Tibial artery (tissue), 4 donors: ENCODE results near the gene RNF146.

Source experiments
- DNase-seq, 2 donors: peaks; one replicate each; pipeline ENCODE4 v3.0.0-alpha.2; 2019
- H3K27ac ChIP-seq, 2 donors: fragments of 200-600 bp; sonication (generic) in 1 of 2; 1 replicate in 1 of 2; 2 replicates in 1 of 2; pipeline ENCODE4 v1.5.1; 2018 to 2019; ENCODE audit warnings: mild to moderate bottlenecking in 1 of 2
- H3K27me3 ChIP-seq, 2 donors: fragments of 200-600 bp; sonication (generic) in 1 of 2; one replicate each; pipeline versions ENCODE4 v1.5.1 to v1.6.0; 2016 to 2019
- H3K36me3 ChIP-seq, 3 donors: fragments of 200-600 bp; sonication (generic) in 2 of 3; one replicate each; pipeline ENCODE4 v1.5.1; 2016 to 2019; ENCODE audit warnings: mild to moderate bottlenecking in 2 of 3
- H3K4me1 ChIP-seq, 4 donors: fragments of 200-600 bp; sonication (generic) in 2 of 4; 1 replicate in 3 of 4; 2 replicates in 1 of 4; pipeline ENCODE4 v1.5.1; 2016 to 2019
- H3K4me3 ChIP-seq, 2 donors: fragments of 200-600 bp; sonication (generic) in 1 of 2; 1 replicate in 1 of 2; 2 replicates in 1 of 2; pipeline ENCODE4 v1.5.1; 2018 to 2019; ENCODE audit warnings: mild to moderate bottlenecking in 2 of 2
- H3K9me3 ChIP-seq, 3 donors: fragments of 200-600 bp; sonication (generic) in 1 of 3; one replicate each; pipeline ENCODE4 v1.5.1; 2016 to 2019
- intact Hi-C: fragments of 100-400 bp; cut with DNase I; formaldehyde crosslinking; loops from one replicate; pipeline ENCODE4 v1.15.0; 2023; ENCODE audit warnings: low total_unique reads
- TF ChIP-seq, protein P1 (sequence below), 2 experiments: fragments of 200-600 bp in 1 of 2; fragments of 450-650 bp in 1 of 2; IDR thresholded peaks; one replicate each; pipeline ENCODE4 v1.5.1; 2017 to 2019; ENCODE audit warnings: antibody characterized with exemption in 2 of 2, mild to moderate bottlenecking in 1 of 2, moderate library complexity in 1 of 2

RNF146 gene

DNA sequence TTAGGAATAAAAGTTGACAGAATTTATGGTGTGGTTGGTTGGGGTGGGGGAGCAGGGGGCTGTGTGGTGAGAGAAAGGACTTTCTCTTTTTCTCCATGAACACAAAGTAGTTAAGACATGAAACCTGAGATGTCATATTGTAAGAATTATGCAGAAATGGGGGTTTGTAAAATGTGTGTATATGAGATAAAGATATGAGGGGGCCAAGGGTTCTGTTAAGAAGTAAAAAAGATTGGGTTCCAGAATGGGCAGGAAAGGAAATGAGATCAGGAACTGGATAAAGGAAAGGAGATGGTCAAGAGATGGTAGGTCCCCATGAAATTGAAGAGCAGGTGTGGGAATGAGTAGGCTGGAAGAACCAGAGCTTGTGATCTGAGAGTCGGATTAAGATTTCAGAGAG lies 9.7 kb downstream of the RNF146 start:
- H3K27ac ChIP-seq: no peak overlapping the region
- DNase-seq: no peak
- intact Hi-C loops: no loop called here

DNA sequence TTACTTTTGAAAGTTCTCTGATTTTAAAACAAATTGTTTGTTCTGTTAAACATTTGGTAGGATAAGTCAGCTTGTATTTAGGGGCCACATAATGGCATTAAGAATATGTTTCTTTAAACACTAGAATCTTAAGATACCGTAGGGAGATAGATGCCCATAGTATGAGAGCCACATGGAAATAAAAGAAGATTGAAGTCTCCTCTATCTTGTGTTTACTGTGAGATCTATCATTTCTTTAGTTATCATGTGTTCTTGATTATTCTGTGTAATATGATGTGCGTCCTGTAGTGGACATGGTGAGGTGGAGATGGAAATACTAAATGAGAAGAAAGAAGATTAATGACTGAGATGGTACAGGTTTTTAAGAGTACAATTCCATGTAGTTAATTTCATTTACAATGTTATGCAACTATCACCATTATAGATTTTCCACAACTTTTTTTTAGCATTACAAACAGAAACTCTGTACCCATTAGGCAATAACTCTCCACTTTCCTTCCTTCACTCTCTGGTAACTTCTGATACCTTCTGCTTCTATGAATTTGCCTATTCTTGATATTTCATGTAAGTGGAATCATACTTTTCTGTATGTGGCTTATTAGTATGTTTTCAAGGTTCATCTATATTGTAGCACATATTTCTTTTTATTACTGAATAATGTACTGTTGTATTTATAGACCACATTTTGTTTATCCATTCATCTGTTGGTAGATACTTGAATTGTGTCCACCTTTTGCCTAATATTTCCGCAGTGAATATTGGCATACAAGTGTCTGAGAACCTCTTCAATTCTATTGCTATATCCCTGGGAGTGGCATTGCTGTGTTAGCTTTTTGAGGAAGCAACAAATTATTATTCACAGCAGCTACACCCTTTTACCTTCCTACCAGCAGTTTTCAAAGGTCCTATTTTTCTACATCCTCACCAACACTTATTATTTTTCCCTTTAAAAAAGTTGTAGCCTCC lies 11.5 kb downstream of the RNF146 start:
- no peaks in the 10 kb centered on the region for H3K9me3 ChIP-seq
- no peak for DNase-seq
- TF ChIP-seq, protein P1, sequence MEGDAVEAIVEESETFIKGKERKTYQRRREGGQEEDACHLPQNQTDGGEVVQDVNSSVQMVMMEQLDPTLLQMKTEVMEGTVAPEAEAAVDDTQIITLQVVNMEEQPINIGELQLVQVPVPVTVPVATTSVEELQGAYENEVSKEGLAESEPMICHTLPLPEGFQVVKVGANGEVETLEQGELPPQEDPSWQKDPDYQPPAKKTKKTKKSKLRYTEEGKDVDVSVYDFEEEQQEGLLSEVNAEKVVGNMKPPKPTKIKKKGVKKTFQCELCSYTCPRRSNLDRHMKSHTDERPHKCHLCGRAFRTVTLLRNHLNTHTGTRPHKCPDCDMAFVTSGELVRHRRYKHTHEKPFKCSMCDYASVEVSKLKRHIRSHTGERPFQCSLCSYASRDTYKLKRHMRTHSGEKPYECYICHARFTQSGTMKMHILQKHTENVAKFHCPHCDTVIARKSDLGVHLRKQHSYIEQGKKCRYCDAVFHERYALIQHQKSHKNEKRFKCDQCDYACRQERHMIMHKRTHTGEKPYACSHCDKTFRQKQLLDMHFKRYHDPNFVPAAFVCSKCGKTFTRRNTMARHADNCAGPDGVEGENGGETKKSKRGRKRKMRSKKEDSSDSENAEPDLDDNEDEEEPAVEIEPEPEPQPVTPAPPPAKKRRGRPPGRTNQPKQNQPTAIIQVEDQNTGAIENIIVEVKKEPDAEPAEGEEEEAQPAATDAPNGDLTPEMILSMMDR (IDR thresholded peaks at IDR 0.05): no peak
- no peak overlapping the region for H3K27ac ChIP-seq
- no peaks in the 10 kb centered on the region for H3K27me3 ChIP-seq
- H3K4me3 ChIP-seq: no peak overlapping the region
- H3K36me3 ChIP-seq: peaks cover 15 to 29% (median 20%) of the 10 kb centered on the region in 3 donors
- H3K4me1 ChIP-seq: peaks cover 0 to 49% (median 14%) of the 10 kb centered on the region in 4 donors
- intact Hi-C loops: no loop called here

More for the DNA sequence above, 9.7 kb downstream of the RNF146 start:
- peaks cover 0 to 67% (median 19%) of the 10 kb centered on the region in 4 donors for H3K4me1 ChIP-seq
- TF ChIP-seq, protein P1 (IDR thresholded peaks at IDR 0.05): no peak
- no peaks in the 10 kb centered on the region for H3K9me3 ChIP-seq
- H3K36me3 ChIP-seq: peaks cover 0 to 11% (median 2%) of the 10 kb centered on the region in 3 donors
- no peaks in the 10 kb centered on the region for H3K27me3 ChIP-seq
- H3K4me3 ChIP-seq: no peak overlapping the region

DNA sequence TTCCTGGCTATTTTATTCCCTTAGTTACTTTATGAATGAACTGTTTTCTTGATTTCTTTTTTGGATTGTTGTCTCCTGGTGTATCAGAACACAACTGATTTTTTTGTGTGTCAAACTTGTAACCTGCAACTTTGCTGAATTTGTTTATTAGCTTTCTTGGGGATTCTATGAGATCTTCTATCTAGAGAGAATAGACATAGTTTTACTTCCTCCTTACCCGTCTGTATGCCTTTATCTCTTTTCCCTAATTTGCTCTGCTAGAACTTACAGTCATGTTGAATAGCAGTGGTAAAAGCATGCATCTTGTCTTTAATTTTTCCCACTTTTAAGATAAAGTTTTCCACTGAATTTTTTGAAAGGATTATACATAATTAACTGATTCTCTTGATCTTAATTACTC lies 13.2 kb downstream of the RNF146 start:
- Histone ChIP-seq H3K36me3 (peaks cover 18 to 36% (median 25%) of the 10 kb centered on the region in 3 donors), H3K4me1 (peaks cover 0 to 35% (median 14%) of the 10 kb centered on the region in 4 donors), H3K9me3 (no peaks in the 10 kb centered on the region), H3K27ac (no peak overlapping the region), H3K27me3 (no peaks in the 10 kb centered on the region), H3K4me3 (no peak overlapping the region)
- intact Hi-C loops: no loop called here
- TF ChIP-seq, protein P1 (IDR thresholded peaks at IDR 0.05): no peak
- DNase-seq: no peak

DNA sequence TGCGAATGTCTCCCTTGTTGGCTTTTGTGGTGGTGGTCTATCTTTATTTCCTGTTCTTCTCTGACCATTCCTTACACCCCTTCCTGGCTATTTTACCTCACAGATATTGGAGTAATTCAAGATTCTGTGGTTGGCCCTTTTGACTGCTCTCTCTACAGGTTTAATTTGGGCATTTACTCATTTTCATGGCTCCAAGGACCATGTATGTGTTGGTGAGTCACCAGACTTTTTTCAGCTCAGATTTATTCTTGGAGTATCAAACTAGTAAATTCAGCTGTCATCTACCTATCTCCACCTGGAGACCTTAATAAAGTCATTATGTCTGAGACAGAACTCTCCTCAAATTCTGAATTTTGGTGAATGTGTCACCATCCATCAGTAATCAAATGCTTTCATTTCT lies 15.5 kb downstream of the RNF146 start:
- Histone ChIP-seq H3K27me3 (no peaks in the 10 kb centered on the region), H3K4me1 (peaks cover 0 to 11% (median 3%) of the 10 kb centered on the region in 4 donors), H3K36me3 (peaks cover 30 to 55% (median 41%) of the 10 kb centered on the region in 3 donors), H3K4me3 (no peak overlapping the region), H3K9me3 (no peaks in the 10 kb centered on the region), H3K27ac (no peak overlapping the region)
- intact Hi-C loops: no loop called here
- DNase-seq: no peak
- TF ChIP-seq, protein P1 (IDR thresholded peaks at IDR 0.05): no peak

DNA sequence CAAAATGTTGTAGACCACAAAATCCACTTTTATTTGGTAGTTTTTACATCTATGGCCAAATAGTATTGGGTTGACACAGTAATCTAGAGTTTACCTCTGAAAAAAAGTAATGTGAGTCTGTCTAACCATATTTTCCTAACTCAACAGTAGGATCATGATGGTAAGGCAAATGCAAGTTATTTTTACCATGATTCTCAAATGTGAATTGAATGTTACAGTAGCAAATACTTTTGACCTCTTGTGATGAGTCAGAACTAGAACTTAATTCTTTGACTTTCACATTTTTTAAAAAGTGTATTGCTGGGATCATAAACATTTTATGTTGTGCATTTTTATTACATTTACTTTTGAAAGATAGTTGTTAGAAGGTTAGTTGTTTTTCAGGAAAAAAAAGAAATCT lies 22.0 kb downstream of the RNF146 start:
- TF ChIP-seq, protein P1 (IDR thresholded peaks at IDR 0.05): no peak
- Histone ChIP-seq H3K4me3 (no peak overlapping the region), H3K27ac (no peak overlapping the region), H3K27me3 (no peaks in the 10 kb centered on the region), H3K9me3 (no peaks in the 10 kb centered on the region), H3K4me1 (peaks cover 0 to 32% (median 10%) of the 10 kb centered on the region in 4 donors), H3K36me3 (peaks cover 19 to 29% (median 26%) of the 10 kb centered on the region in 3 donors)
- no peak for DNase-seq
- intact Hi-C loops: no loop called here
